CD4-positive, CD25-positive, alpha-beta regulatory T cell (primary cell): ENCODE measurements around the gene NEMP2. TPM values are rescaled to one million over a fixed set of nuclear protein-coding genes. Genes with fewer than 3 reads are reported as not detected.
A peak's percentile ranks its signal among the peaks of the same experiment; 100 is the strongest.

Experiments
- ATAC-seq, 2 donors: fragments of 150-1000 bp; cut with Tn5 transposase; one replicate each; pipeline ENCODE4 v1.10.0; 2021; ENCODE audit warnings: low read depth in 2 of 2, moderate number of reproducible peaks in 2 of 2, moderate library complexity in 1 of 2
- DNase-seq, 3 donors: peaks; one replicate each; pipeline versions ENCODE4 v3.0.0 to v3.0.0-alpha.2; 2012 to 2022; ENCODE audit warnings: mixed read lengths in 1 of 3
- H3K27ac ChIP-seq: one replicate; pipeline ENCODE4 v1.7.0; 2013; ENCODE audit warnings: mild to moderate bottlenecking, low read length; ENCODE audit not compliant: insufficient read depth, poor library complexity, severe bottlenecking
- H3K27me3 ChIP-seq: one replicate; pipeline ENCODE4 v1.7.0; 2013; ENCODE audit warnings: low read length; ENCODE audit not compliant: control insufficient read depth, insufficient read depth
- H3K36me3 ChIP-seq: one replicate; pipeline ENCODE4 v1.7.0; 2013; ENCODE audit warnings: mild to moderate bottlenecking, low read length, moderate library complexity; ENCODE audit not compliant: control insufficient read depth, insufficient read depth
- H3K4me1 ChIP-seq: 2 replicates; pipeline ENCODE4 v1.7.0; 2013; ENCODE audit warnings: mild to moderate bottlenecking, low read length; ENCODE audit not compliant: insufficient read depth, control insufficient read depth, poor library complexity, severe bottlenecking
- H3K4me3 ChIP-seq: one replicate; pipeline ENCODE4 v1.7.0; 2013; ENCODE audit warnings: low read depth, mild to moderate bottlenecking, low read length, moderate library complexity
- H3K9me3 ChIP-seq, 2 experiments: 1 replicate in 1 of 2; 2 replicates in 1 of 2; pipeline ENCODE4 v1.7.0; 2013; ENCODE audit warnings: low read length in 2 of 2, mild to moderate bottlenecking in 1 of 2, moderate library complexity in 1 of 2; ENCODE audit not compliant: control insufficient read depth in 2 of 2
- H3K27ac Mint-ChIP-seq, 3 donors: one replicate each; pipeline ENCODE4 v1.8.0; 2020 to 2022; ENCODE audit warnings: mild to moderate bottlenecking in 3 of 3, mixed read lengths in 3 of 3, moderate library complexity in 2 of 3
- H3K27me3 Mint-ChIP-seq: one replicate; pipeline ENCODE4 v1.8.0; 2022; ENCODE audit warnings: mild to moderate bottlenecking, mixed read lengths
- H3K36me3 Mint-ChIP-seq: one replicate; pipeline ENCODE4 v1.8.0; 2020; ENCODE audit warnings: mixed read lengths
- H3K4me1 Mint-ChIP-seq, 4 donors: one replicate each; pipeline ENCODE4 v1.8.0; 2020 to 2022; ENCODE audit warnings: mixed read lengths in 4 of 4, mild to moderate bottlenecking in 1 of 4
- H3K4me3 Mint-ChIP-seq, 4 donors: one replicate each; pipeline ENCODE4 v1.8.0; 2020 to 2022; ENCODE audit warnings: mild to moderate bottlenecking in 4 of 4, mixed read lengths in 4 of 4, moderate library complexity in 3 of 4
- H3K9me3 Mint-ChIP-seq, 7 donors: one replicate each; pipeline ENCODE4 v1.8.0; 2020 to 2022; ENCODE audit warnings: mixed read lengths in 7 of 7, mild to moderate bottlenecking in 3 of 7, moderate library complexity in 2 of 7
- polyA plus RNA-seq, 4 donors: library from polyadenylated mRNA; unstranded; fragments of 300-500 nt; fragmentation: Illumina TruSeq; gene quantifications; one replicate each; pipeline ENCODE4 v1.2.3, GENCODE V29; 2021
- total RNA-seq: library from RNA; stranded (reverse); gene quantifications from one replicate; pipeline ENCODE4 v1.2.3, GENCODE V29; 2022

Gene NEMP2
- total and polyA plus RNA-seq, 5 donors from 2014 or later = 10.7 to 14.9 (median 14.4) TPM

DNA sequence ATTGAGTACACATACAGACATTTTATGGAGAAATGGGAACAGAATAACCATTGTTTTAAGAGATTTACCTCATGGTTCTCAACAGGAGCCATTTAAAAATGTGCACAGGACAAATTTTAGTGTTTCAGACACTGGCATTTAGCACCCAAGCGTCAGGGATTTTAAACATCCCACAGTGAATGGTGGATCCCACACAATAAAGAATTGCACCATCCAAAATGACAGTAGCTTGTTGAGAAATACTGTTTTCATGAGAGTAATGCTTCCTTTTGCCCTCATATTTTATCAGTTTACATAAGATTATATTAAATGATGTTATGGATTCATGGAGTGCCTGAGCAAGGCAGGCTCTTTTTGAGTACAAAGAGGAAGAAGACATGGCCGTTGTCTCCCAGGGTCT, 72.3 kb downstream of the NEMP2 start:
- Histone ChIP-seq H3K9me3 (no peaks in the 10 kb centered on the region), H3K4me1 (peaks cover 11% of the 10 kb centered on the region), H3K27ac (no peak overlapping the region), H3K27me3 (no peaks in the 10 kb centered on the region), H3K36me3 (peaks cover 20% of the 10 kb centered on the region), H3K4me3 (no peak overlapping the region)
- H3K36me3 Mint-ChIP-seq = peaks cover 33% of the 10 kb centered on the region
- H3K4me3 Mint-ChIP-seq = no peak overlapping the region
- ATAC-seq (no peak), DNase-seq (no peak)
- H3K27me3 Mint-ChIP-seq = no peaks in the 10 kb centered on the region
- peaks cover 48 to 90% (median 69%) of the 10 kb centered on the region in 4 donors for H3K4me1 Mint-ChIP-seq
- peak overlapping the region in 1 of 3 donors; percentile 66 for H3K27ac Mint-ChIP-seq
- H3K9me3 Mint-ChIP-seq = peaks cover 0 to 2% (median 0%) of the 10 kb centered on the region in 7 donors

DNA sequence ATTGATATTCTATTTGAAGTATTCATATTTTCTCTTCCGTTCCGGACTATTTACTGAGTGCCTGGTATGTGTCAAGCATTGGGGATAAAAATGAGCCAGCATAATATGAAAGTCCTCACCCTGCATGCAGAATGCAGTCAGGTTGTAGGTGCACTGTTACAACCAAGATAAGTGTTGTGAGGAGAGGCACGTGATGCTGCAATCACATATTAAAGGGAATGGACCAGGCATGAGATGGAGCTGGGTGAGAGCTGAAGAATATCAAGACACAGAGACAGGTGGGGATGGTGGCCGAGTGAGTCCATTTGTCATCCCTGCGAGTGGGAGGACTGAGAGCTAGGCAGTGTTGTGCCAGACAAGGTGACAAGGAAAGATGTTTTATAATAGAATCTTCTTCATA, 74.0 kb downstream of the NEMP2 start:
- H3K36me3 Mint-ChIP-seq = peaks cover 38% of the 10 kb centered on the region

DNA sequence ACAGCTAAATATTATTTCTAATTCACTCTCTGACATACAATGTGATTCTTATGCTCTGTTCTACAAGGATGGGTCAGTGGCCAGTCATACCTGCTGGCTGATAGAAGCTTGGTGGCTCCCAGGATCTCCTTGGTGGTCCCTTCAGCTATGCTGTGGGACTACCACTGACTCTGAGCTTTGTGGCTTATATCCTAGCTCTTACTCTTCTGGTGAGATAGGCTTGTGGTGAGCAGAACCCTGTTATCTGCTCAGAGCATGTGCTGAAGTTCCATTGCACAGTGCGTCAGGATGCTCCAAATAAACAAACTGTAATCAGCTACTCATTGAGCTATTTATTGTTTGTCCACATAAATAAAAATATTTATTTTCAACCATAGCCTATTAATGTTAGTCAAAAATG, 74.6 kb downstream of the NEMP2 start:
- H3K4me1 Mint-ChIP-seq = peaks cover 33 to 84% (median 59%) of the 10 kb centered on the region in 4 donors
- DNase-seq (no peak), ATAC-seq (no peak)
- H3K27me3 Mint-ChIP-seq = no peaks in the 10 kb centered on the region
- H3K36me3 Mint-ChIP-seq = peaks cover 41% of the 10 kb centered on the region
- H3K36me3 ChIP-seq = peaks cover 29% of the 10 kb centered on the region
- H3K27me3 ChIP-seq = no peaks in the 10 kb centered on the region
- H3K27ac Mint-ChIP-seq = no peak overlapping the region
- H3K27ac ChIP-seq = no peak overlapping the region
- no peaks in the 10 kb centered on the region for H3K9me3 ChIP-seq
- peaks cover 0 to 3% (median 0%) of the 10 kb centered on the region in 7 donors for H3K9me3 Mint-ChIP-seq
- H3K4me3 Mint-ChIP-seq = no peak overlapping the region
- H3K4me1 ChIP-seq = peaks cover 7% of the 10 kb centered on the region
- H3K4me3 ChIP-seq = no peak overlapping the region

More for the DNA sequence above, 74.0 kb downstream of the NEMP2 start:
- no peak for DNase-seq
- no peak for ATAC-seq
- H3K4me3 Mint-ChIP-seq = no peak overlapping the region
- no peaks in the 10 kb centered on the region for H3K27me3 ChIP-seq
- H3K4me1 ChIP-seq = peaks cover 11% of the 10 kb centered on the region
- H3K9me3 ChIP-seq = no peaks in the 10 kb centered on the region
- H3K27ac Mint-ChIP-seq = peak overlapping the region in 2 of 3 donors; percentile 1 to 76
- no peak overlapping the region for H3K27ac ChIP-seq
- H3K4me1 Mint-ChIP-seq = peaks cover 37 to 86% (median 61%) of the 10 kb centered on the region in 4 donors
- no peaks in the 10 kb centered on the region for H3K27me3 Mint-ChIP-seq
- H3K36me3 ChIP-seq = peaks cover 29% of the 10 kb centered on the region
- H3K9me3 Mint-ChIP-seq = peaks cover 0 to 3% (median 0%) of the 10 kb centered on the region in 7 donors
- H3K4me3 ChIP-seq = no peak overlapping the region

DNA sequence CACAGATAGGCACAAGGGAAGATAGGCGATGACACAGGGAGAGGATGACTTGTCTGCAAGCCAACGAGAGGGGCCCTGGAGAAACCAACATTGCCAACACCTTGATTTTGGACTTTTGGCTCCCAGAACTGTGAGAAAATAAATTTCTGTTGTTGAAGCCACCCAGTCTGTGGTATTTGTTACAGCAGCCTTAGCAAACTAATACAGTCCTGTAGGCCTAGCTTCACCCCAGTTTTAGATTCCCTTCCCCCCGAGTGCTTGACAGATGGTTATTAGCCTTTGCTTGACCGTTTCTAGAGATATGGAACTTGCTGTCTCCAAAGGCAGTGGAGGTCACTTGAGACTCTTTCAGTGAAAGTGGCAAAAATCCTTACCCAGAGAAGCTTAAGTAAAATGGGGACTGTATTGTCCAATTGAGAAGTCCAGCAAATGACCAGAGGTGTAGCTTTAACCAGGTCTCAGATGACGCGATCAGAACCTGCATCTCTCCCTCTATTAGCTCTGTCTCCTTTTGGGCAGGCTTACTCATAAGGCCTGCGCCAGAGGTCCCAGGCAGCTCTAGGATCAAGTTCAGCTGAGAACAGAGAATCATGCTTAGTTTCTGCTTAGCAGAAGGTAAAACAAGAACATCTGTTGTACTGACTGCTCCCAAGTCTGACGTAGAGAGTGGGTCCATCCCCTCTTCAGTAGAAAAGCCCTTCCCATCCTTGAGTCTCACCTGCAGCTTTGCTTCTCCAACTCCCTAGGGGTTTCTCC, 76.0 kb downstream of the NEMP2 start:
- no peak for DNase-seq
- peaks cover 23 to 80% (median 50%) of the 10 kb centered on the region in 4 donors for H3K4me1 Mint-ChIP-seq
- H3K9me3 ChIP-seq = peaks cover 0 to 3% of the 10 kb centered on the region in 2 experiments
- H3K4me3 Mint-ChIP-seq = no peak overlapping the region
- no peak for ATAC-seq
- peaks cover 4% of the 10 kb centered on the region for H3K4me1 ChIP-seq
- peak overlapping the region; percentile 11 for H3K4me3 ChIP-seq
- H3K27ac Mint-ChIP-seq = peak overlapping the region in 2 of 3 donors; percentile 14 to 67
- H3K9me3 Mint-ChIP-seq = peaks cover 0 to 4% (median 0%) of the 10 kb centered on the region in 7 donors
- no peak overlapping the region for H3K27ac ChIP-seq
- H3K27me3 ChIP-seq = no peaks in the 10 kb centered on the region
- H3K36me3 Mint-ChIP-seq = peaks cover 48% of the 10 kb centered on the region
- H3K27me3 Mint-ChIP-seq = no peaks in the 10 kb centered on the region
- H3K36me3 ChIP-seq = peaks cover 40% of the 10 kb centered on the region

DNA sequence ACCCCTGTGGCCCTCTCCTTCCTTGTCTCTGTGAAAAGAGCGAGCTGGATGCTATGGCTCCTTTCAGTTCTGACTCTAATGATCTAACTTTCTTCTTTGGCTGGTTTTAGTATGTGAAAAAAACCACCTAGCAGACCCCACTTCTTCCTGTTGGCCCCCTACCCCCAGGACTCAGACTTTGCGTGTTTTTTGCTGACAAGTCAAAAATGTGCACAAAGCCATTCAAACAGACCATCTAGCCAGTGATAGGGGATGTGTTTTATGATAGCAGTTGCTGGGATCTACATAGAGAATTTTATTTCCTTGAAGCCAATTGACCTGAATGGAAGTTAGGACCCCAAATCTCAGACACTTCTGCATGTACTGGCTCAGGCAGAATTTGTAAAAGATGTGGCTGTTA, 77.3 kb downstream of the NEMP2 start:
- no peak for DNase-seq
- H3K36me3 ChIP-seq = peaks cover 46% of the 10 kb centered on the region
- Mint-ChIP-seq H3K27ac (no peak overlapping the region), H3K27me3 (no peaks in the 10 kb centered on the region), H3K4me1 (peaks cover 23 to 81% (median 51%) of the 10 kb centered on the region in 4 donors), H3K9me3 (peaks cover 0 to 4% (median 0%) of the 10 kb centered on the region in 7 donors), H3K4me3 (no peak overlapping the region), H3K36me3 (peaks cover 56% of the 10 kb centered on the region)
- H3K4me1 ChIP-seq = peaks cover 4% of the 10 kb centered on the region
- peaks cover 0 to 3% of the 10 kb centered on the region in 2 experiments for H3K9me3 ChIP-seq
- ATAC-seq = no peak
- H3K27ac ChIP-seq = no peak overlapping the region
- no peaks in the 10 kb centered on the region for H3K27me3 ChIP-seq
- no peak overlapping the region for H3K4me3 ChIP-seq

DNA sequence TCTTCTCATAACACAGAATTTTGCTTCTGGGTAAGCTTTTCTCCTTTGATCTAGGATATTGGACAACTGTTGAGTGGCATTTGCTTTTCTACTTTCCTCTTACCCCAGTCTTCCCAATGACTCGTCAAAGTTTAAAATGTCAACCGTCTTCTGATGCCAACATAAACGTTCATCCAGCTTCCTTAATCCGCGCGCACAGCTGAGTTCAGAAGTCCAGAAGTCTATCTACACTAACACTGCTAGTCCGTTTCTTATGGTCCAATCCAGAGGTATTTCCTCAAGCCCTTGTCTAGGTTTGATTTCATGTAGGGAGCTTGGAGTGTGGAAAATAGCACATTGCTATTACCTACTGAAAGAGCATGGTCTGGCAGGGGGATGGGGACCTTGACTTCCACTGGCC, 77.7 kb downstream of the NEMP2 start:
- Mint-ChIP-seq H3K36me3 (peaks cover 56% of the 10 kb centered on the region), H3K9me3 (peaks cover 0 to 4% (median 0%) of the 10 kb centered on the region in 7 donors), H3K4me1 (peaks cover 19 to 79% (median 51%) of the 10 kb centered on the region in 4 donors), H3K27ac (no peak overlapping the region), H3K4me3 (no peak overlapping the region), H3K27me3 (no peaks in the 10 kb centered on the region)
- Histone ChIP-seq H3K27ac (no peak overlapping the region), H3K27me3 (no peaks in the 10 kb centered on the region), H3K9me3 (peaks cover 0 to 3% of the 10 kb centered on the region in 2 experiments), H3K36me3 (peaks cover 44% of the 10 kb centered on the region), H3K4me1 (peaks cover 4% of the 10 kb centered on the region), H3K4me3 (no peak overlapping the region)
- no peak for ATAC-seq
- DNase-seq = no peak

DNA sequence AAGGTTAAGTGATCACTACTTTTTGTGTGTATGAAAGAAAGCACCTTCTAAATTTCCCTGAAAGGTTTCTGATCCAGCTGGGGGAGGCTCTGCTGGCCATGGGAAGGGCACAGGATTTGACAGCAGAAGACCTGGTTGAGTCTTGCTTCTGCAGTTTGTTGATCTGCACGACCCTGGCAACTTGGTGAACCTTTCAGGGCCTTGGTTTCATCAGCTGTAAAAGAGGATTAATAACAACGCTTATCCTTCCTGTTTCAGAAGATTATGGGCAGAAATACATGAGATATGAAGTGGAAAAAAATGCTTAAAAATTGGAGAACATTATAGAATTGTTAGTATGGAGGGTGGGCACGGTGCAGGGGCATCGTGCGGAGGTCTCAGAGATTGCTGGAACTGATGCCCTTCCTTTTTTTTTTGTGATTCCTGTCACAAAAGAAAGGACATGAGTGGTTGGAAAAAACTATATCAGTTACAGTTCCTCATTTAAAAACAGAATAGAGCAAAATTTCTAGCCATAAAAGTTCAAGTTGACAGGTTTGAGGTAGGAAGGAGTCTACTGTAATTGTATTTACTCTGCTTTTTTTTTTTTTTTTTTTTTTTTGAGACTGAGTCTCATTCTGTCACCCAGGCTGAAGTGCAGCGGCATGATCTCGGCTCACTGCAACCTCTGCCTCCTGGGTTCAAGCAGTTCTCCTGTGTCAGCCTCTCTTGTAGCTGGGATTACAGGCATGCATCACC, 79.0 kb downstream of the NEMP2 start:
- Histone ChIP-seq H3K4me1 (peaks cover 4% of the 10 kb centered on the region), H3K27me3 (no peaks in the 10 kb centered on the region), H3K4me3 (no peak overlapping the region), H3K9me3 (peaks cover 0 to 3% of the 10 kb centered on the region in 2 experiments), H3K27ac (no peak overlapping the region), H3K36me3 (peaks cover 45% of the 10 kb centered on the region)
- DNase-seq (no peak), ATAC-seq (no peak)
- Mint-ChIP-seq H3K36me3 (peaks cover 64% of the 10 kb centered on the region), H3K27ac (no peak overlapping the region), H3K27me3 (no peaks in the 10 kb centered on the region), H3K4me1 (peaks cover 27 to 79% (median 53%) of the 10 kb centered on the region in 4 donors), H3K9me3 (peaks cover 0 to 4% (median 0%) of the 10 kb centered on the region in 7 donors), H3K4me3 (no peak overlapping the region)
